ENCODE results near the gene RNF180. TPM values are rescaled to one million over a fixed set of nuclear protein-coding genes. Genes with fewer than 3 reads are reported as not detected.

Gene RNF180
- total and polyA plus RNA-seq, 10 of the 15 experiments (the other 5 are each of a cell fraction or from before 2014, with no cell fraction given) = 0.16 to 1.2 (median 0.73) TPM

DNA sequence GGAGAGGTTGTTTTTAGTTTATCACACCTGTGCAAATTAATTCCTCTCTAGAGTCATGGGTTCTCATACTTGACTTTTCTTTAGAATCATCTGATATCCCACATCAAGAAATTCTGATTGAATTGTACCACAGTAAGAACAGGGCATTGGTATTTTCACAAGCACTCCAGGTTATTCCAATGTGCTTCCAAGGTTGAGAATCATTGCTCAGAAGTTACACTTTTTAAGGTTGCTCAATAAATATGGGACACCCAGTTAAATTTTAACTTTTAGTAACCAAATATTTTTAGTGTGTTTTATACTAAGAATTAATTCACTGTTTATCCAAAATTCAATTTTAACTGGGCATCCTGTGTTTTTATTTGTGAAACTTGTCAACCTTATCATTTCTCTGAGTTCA is 2.5 kb upstream of the RNF180 start:
- no peaks in the 10 kb centered on the region; the same call in 2 of the 3 replicates for H3K9me3 ChIP-seq (replicated peaks; ENCODE audit: control insufficient read depth, insufficient read depth, low read length)
- SMC1A ChIA-PET (ENCODE audit: uncharacterized antibody, unreplicated experiment) = interaction anchor here (1.3 to 1.9 kb wide), 3 partner anchors 35 to 50 kb away, joined by 4 to 5 read pairs (median 4); no protein-coding TSS in a partner anchor
- H3K27ac ChIP-seq (ENCODE audit: control insufficient read depth, insufficient read depth) = no peak overlapping the region
- no peaks in the 10 kb centered on the region for H3K4me1 ChIP-seq (ENCODE audit: control insufficient read depth, insufficient read depth, low read length)
- H3K36me3 ChIP-seq (ENCODE audit: control insufficient read depth in 2 of 2, insufficient read depth in 2 of 2, low read length in 1 of 2) = no peaks in the 10 kb centered on the region
- no peak for ATAC-seq
- FAIRE-seq = no peak
- no peaks in the 10 kb centered on the region for H3K79me2 ChIP-seq (ENCODE audit: control insufficient read depth, insufficient read depth, low read length)
- H3K27me3 ChIP-seq (replicated peaks in 1 of 2; ENCODE audit: control insufficient read depth in 2 of 2, insufficient read depth in 2 of 2, low read length in 1 of 2) = peaks cover 0 to 13% of the 10 kb centered on the region in 2 experiments
- no peaks in the 10 kb centered on the region for H4K20me1 ChIP-seq (ENCODE audit: control insufficient read depth, insufficient read depth)
- RAD21 ChIA-PET (ENCODE audit: unreplicated experiment) = interaction anchor here (1.0 to 3.1 kb wide), 5 partner anchors 9 to 37 kb away, joined by 3 to 13 read pairs (median 5); no protein-coding TSS in a partner anchor
- TSS peak; percentile 95 for BruUV-seq (replicated peaks)
- no peak overlapping the region for H3K4me3 ChIP-seq
- no peak overlapping the region for H3K9ac ChIP-seq (ENCODE audit: control insufficient read depth, insufficient read depth, low read length)
- POLR2A ChIA-PET = no interaction called here
- intact Hi-C loops (cut with micrococcal nuclease; ENCODE audit: unreplicated experiment) (loop anchor here (2.0 kb wide), 1 partner anchor 36 kb away; no protein-coding TSS in a partner anchor), in situ Hi-C loops (cut with MboI) (no loop called here)
- CTCF ChIA-PET = interaction anchor here (0.7 to 6.6 kb wide), 2 partner anchors 16 to 24 kb away, joined by 3 to 54 read pairs; no protein-coding TSS in a partner anchor
- DNase-seq (ENCODE audit: low read depth, low spot score) = no peak
- no peak for TF ChIP-seq GATAD2B (conservative IDR thresholded peaks at IDR 0.05; ENCODE audit: low read depth)
- no peak for TF ChIP-seq ZZZ3 (IDR thresholded peaks at IDR 0.05; ENCODE audit: control insufficient read depth, insufficient read length, low read depth)
- TF ChIP-seq, protein P1, sequence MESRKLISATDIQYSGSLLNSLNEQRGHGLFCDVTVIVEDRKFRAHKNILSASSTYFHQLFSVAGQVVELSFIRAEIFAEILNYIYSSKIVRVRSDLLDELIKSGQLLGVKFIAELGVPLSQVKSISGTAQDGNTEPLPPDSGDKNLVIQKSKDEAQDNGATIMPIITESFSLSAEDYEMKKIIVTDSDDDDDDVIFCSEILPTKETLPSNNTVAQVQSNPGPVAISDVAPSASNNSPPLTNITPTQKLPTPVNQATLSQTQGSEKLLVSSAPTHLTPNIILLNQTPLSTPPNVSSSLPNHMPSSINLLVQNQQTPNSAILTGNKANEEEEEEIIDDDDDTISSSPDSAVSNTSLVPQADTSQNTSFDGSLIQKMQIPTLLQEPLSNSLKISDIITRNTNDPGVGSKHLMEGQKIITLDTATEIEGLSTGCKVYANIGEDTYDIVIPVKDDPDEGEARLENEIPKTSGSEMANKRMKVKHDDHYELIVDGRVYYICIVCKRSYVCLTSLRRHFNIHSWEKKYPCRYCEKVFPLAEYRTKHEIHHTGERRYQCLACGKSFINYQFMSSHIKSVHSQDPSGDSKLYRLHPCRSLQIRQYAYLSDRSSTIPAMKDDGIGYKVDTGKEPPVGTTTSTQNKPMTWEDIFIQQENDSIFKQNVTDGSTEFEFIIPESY (IDR thresholded peaks at IDR 0.05) = no peak
- no peak for TF ChIP-seq TCF3 (IDR thresholded peaks at IDR 0.05; ENCODE audit: borderline replicate concordance, insufficient read depth, low read depth, low read length)
- TF ChIP-seq, protein P2, sequence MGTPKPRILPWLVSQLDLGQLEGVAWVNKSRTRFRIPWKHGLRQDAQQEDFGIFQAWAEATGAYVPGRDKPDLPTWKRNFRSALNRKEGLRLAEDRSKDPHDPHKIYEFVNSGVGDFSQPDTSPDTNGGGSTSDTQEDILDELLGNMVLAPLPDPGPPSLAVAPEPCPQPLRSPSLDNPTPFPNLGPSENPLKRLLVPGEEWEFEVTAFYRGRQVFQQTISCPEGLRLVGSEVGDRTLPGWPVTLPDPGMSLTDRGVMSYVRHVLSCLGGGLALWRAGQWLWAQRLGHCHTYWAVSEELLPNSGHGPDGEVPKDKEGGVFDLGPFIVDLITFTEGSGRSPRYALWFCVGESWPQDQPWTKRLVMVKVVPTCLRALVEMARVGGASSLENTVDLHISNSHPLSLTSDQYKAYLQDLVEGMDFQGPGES (IDR thresholded peaks at IDR 0.05) = no peak
- no peak for TF ChIP-seq ZSCAN29 (IDR thresholded peaks at IDR 0.05)
- no peak for TF ChIP-seq EP300 (IDR thresholded peaks at IDR 0.05; ENCODE audit: borderline replicate concordance in 1 of 2, control insufficient read depth in 1 of 2, low read depth in 2 of 2, low read length in 2 of 2)
- no peak for TF ChIP-seq WRNIP1 (IDR thresholded peaks at IDR 0.05; ENCODE audit: borderline replicate concordance, low read depth, low read length)
- TF ChIP-seq NR2C2 (IDR thresholded peaks at IDR 0.05; ENCODE audit: borderline replicate concordance, control insufficient read depth, insufficient read length, low read depth) = no peak
- TF ChIP-seq MXI1 (IDR thresholded peaks at IDR 0.05; ENCODE audit: low read depth, low read length) = no peak
- no peak for TF ChIP-seq MTA3 (IDR thresholded peaks at IDR 0.05; ENCODE audit: borderline replicate concordance, low read length)
- TF ChIP-seq TARDBP (IDR thresholded peaks at IDR 0.05; ENCODE audit: borderline replicate concordance) = no peak
- TF ChIP-seq, protein P3, sequence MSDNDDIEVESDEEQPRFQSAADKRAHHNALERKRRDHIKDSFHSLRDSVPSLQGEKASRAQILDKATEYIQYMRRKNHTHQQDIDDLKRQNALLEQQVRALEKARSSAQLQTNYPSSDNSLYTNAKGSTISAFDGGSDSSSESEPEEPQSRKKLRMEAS (IDR thresholded peaks at IDR 0.05; ENCODE audit: low read depth, low read length) = no peak
- H3K4me2 ChIP-seq (ENCODE audit: control insufficient read depth, insufficient read depth) = no peak overlapping the region
- no peak overlapping the region for H2AFZ ChIP-seq (ENCODE audit: control insufficient read depth, low read depth, low read length)
